COLO829 (cell line): ENCODE measurements around the gene PXYLP1.
"Not testable (repeated sequence)": the region's sequence is repeated elsewhere in the genome, so short reads cannot be mapped to it uniquely, and the experiment has no call there.

ENCODE experiments used
- DNase-seq: peaks from one replicate; pipeline ENCODE4 v3.0.0; 2012; ENCODE audit warnings: low spot score

Gene PXYLP1, protein sequence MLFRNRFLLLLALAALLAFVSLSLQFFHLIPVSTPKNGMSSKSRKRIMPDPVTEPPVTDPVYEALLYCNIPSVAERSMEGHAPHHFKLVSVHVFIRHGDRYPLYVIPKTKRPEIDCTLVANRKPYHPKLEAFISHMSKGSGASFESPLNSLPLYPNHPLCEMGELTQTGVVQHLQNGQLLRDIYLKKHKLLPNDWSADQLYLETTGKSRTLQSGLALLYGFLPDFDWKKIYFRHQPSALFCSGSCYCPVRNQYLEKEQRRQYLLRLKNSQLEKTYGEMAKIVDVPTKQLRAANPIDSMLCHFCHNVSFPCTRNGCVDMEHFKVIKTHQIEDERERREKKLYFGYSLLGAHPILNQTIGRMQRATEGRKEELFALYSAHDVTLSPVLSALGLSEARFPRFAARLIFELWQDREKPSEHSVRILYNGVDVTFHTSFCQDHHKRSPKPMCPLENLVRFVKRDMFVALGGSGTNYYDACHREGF

DNA sequence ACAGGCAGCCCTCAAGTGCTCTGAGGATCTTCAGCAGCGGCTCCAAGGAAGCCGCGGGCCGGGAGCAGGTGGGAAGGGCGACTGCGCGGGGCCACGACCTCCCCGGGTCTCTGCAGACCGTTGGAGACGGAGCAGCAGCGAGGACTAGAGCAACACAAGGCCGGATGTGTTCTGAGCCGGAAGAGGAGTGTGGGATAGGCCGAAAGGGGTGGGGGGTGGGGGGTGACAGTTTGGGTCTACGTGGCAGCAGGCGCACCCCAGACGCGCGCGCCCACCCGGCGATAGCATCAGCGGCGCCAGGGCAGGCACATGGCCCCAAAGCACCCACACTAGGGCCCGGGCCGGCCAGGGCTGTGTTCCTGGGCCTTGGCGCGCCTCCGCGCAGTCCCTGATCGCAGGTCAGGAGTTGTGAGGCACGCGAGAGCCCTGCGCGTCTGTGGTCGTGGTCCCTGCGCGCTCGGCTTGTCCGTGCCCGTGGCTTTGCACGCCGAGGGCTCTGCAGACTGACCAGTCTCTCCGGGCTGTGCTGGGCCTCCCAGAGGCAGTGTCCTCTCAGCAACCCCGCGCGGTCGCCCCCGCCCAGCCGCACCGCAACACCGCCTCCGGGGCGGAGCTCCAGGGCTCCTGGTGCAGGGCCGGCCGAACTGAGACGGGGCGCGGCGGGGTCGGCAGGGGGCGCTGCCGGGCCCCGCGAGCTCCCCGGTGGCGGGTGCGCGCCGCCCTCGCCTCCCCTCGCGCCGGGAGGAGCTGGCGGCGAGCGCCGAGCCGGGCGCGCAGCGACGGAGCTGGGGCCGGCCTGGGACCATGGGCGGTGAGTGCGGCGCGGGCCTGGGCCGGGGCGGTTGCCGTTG is at the start of gene PXYLP1:
PXYLP1 (plus strand) TSS at position 725 of the 851 bp plus-strand sequence. CDS start 28,351 bp downstream, outside the sequence.
- DNase-seq: peak; percentile 94

DNA sequence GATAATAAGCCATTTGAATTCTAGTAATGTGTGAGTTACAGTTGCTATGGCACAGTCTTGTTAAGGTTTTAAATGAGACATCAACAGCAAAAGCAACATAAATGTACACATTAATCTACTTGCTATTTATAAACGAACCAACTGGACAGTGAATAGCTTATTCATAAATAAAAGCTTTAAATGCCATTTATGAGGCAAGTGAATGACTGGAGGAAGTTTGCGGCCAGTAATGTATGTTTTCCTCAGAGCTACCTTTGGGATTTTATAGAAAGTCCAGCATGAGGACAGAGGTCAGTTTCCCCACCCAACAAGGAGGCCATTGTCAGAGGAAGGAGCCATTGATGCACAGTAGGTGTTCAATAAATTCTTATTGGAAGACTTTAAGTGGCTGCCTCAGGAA is 48.0 kb upstream of the PXYLP1 start:
- peak; percentile 98 for DNase-seq

DNA sequence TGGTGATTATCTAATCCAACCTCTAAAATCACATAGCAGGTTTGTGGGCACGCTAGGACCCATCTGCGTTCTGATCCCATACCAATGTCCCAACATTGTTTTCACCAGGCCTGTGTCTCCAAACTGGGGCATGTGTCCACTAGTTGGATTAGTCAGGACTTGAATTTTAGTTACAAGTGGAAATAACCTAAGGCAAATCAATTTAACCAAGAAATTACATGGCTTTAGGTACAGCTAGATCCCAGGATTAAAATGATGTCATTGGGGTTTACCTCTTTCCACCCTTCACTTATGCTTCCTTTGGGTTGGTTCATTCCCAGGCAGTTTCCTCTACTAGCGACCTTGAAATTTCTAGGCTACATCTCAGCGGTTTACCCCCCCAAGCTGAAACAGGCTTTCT is 47.2 kb upstream of the PXYLP1 start:
- DNase-seq: no peak

DNA sequence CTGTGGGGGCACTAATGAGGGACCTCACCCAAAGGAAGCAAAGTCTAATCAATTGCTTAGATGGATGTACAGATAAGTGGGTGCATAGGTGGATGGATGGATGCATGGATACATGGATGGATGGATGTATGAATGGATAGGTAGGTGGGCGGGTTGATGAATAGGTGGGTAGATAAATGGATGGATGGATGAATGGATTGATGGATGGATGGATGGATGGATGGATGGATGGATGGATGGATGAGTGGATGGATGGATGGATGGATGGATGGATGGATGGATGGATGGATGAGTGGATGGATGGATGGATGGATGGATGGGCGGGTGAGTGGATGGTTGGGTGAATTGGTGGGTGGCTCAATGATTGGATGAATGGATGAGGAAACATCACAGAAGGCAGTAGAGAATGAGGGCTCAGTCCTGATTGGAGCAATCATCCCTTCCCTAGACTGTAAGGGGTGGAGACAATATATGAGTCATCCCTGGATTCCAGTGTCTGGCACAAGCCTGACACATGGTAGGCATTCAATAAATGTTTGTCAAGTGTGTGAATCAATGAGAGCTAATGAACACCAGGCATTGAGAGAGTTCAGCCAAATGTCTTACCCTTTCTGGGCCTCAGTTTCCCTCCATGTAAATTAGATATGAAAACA is 40.4 kb upstream of the PXYLP1 start:
- peak; percentile 57 for DNase-seq

DNA sequence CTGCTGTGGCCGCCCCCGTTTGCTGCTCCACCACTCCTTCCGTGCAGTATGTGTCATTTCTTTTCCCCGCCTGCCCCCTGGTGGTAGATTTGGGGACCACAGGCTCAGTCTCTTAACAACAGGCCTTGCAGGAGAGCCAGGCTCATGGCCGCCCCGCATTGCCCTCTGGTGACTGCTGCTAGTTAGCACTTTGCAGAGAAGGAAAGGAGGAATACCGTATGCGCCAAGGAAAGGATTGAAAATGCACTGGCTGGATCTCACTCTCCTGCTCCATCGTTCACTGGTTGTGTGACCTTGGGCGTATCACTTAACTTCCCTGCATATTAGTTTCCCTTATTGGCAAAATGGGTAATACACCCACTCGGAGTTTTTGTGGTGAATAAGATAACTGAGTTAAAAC is 39.3 kb upstream of the PXYLP1 start:
- DNase-seq: peak; percentile 84

DNA sequence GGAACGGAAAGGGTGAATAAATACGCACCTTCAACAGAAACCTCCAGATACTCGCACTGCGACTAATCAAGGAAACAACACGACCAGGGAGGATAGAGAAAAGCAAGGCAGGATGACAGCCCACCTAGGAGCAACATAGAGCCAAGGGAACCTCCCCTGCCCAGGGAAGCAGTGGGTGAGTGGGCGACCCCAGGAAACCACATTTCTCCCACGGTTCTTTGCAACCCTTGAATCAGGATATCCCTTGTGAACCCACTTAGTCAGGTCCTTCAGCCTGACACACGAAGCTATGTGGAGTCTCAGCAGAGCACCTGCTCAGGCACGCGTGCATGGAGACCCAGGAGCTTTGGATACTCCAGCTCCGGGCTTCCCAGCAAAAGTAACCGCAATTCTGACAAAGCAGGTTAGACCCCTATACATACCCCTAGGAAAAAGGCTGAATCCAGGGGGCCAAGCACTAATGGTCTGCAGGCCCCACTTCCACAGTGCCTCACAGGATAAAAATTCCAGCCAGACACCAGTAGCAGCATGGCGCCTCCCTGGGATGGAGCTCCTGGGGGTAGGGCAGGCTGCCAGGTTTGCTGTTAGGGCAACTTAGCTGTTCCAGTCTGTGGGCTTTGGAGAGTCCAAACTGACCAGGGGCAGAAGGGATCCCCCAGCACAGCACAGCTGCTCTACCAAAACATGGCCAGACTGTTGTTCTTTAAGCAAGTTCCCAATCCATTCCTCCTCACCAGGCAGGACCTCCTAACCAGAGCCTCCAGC is 38.4 kb upstream of the PXYLP1 start:
- no peak for DNase-seq

DNA sequence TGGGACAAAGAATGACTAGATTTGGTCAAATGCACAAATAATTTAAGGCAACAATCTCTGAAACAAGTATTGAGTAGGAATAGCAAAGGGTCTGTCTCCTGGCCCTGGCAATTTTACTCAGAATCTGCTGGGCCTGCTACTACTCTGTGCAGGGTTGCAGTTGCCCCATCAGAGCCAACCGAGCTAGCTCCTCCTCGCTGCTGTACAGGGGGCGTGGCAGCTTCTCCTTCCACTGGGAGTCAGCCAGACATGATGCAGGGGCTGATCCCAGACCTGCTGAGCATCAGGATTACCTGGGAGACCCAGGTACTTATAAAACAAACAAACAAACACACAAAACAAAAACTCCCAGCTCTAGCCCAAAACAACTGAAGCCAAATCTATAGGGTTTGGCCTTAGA is 30.5 kb upstream of the PXYLP1 start:
- no peak for DNase-seq

DNA sequence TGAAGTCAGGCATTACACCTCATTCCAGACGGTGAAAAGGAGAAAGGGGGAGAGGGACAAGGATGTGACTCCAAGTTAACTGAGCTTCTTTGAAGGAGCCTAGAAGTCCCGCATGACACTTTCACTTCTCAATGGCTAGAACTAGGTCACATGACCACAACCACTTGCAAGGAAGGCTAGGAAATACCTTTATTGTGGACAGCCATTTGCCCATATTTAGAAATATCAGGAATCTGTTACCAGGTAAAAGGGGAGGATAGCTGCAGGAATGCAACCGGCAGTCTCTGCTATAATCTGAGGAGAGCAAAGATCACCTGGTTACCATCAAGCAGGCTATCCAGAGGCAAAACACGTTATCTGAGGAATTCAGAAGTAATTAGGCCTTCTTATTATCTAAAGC is 28.9 kb upstream of the PXYLP1 start:
- no peak for DNase-seq

DNA sequence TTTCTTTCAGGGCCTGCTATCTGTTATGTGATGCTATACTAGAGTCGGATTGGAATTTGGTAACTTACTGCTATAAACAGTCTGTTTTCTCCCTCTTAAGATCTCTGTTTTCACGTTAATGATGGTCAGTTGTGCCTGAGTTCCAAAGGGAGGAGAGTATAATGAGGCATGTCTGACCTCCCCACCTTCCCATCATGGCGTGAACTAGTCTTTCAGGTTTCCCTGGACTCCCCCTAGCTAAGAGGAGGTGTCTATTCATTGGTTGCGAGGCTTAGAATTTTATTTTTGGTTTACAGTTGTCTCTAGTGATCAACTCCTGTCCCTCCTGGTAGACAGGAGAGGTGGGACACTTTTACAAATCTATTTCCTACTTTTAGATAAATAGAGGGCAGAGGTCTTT is 27.8 kb upstream of the PXYLP1 start:
- no peak for DNase-seq

DNA sequence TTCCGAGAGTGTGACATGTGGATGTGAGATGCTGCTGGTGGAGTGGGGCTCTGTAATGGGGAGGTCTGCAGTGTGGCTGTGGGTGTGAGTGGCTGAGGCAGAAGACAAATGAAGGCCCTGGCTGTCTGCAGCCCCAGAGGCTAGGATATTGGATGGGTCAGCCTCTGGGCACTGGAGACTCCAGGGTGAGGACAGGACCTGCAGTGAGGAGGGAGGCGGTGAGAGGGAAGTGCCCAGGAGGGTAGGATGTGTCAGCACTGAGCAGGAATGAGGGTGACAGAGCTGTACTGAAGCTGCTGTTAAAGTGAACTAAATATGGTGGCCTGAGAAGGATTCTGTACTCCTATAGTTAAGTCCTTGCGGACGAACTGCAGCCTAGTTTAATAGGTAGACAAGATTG is 27.3 kb upstream of the PXYLP1 start:
- DNase-seq: no peak

DNA sequence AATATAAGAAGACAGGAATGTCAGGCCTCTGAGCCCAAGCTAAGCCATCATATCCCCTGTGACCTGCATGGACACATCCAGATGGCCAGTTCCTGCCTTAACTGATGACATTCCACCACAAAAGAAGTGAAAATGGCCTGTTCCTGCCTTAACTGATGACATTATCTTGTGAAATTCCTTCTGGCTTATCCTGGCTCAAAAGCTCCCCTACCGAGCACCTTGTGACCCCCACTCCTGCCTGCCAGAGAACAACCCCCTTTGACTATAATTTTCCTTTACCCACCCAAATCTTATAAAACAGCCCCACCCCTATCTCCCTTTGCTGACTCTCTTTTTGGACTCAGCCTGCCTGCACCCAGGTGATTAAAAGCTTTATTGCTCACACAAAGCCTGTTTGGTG is 20.3 kb upstream of the PXYLP1 start:
- DNase-seq: not testable (repeated sequence)

DNA sequence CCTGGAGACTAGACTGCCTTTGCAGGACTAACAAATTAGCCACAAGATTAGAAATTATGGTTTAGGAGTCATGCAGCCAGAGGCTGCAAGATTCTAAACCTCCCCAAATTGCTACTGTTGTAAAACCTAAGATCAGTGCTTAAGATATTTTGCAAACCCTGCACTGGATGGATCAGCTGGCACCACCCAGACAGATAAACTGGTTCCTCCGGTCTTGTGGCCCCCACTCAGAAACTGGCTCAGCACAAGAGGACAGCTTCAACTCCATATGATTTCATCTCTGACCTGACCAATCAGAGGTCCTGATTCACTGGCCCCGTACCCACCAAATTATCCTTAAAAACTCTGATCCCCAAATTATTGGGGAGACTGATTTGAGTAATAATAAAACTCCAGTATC is 19.5 kb upstream of the PXYLP1 start:
- DNase-seq: no peak

DNA sequence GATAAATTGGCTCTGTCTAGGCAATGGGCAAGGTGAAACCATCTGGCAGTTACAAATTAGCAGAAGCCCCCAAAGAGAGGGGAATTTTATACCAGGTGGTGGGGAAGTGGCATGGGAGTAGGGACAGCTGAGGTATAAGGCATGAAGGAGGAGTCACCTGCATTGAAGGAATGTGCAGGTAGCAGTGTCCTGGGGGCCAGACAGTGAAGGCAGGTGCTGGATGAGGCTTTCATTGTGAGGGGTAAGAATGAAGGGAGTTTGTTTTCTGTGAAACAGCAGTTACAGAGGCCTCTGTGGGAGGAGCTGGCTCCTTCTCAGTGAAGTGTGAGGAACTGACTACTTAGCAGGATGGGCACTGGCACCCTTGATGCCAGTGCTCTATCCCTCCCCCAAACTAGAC is 19.1 kb upstream of the PXYLP1 start:
- DNase-seq: no peak

DNA sequence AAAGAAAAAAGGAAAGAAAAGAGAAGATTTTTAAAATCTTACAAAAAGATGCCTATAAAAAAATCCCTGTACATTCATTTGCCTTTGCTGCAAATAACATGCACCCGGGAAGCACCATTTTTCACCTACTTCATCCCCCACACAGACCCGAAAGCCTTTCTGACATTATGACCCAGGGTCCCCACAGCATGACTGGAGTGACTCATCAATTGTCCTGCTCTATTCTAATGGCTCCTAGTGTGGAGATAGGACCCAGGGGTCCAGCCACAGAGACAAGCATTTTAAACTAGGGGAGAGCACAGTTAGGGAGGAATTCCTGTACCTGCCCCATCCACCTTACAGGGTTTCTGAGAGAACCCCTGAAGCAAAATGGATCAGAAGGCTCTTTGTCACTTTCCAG is 14.7 kb upstream of the PXYLP1 start:
- no peak for DNase-seq

DNA sequence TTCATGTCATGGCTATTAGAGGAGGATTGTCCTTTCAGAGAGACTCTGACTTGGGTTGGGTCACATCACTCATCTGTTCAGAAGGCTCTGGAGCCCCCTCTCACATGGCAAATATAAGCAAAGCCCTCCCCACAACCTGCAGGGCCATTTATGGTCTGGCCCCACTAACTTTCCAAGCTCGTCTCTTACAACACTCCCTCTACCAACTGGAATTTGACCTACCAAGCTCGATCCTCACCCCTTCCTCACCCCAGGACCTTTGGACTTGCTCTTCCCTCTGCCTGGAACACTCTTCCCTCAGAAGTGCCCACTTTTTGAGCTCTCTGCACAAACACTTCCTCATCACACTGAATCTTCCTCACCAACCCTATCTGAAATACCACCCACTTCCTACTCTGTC is 14.2 kb upstream of the PXYLP1 start:
- DNase-seq: no peak

DNA sequence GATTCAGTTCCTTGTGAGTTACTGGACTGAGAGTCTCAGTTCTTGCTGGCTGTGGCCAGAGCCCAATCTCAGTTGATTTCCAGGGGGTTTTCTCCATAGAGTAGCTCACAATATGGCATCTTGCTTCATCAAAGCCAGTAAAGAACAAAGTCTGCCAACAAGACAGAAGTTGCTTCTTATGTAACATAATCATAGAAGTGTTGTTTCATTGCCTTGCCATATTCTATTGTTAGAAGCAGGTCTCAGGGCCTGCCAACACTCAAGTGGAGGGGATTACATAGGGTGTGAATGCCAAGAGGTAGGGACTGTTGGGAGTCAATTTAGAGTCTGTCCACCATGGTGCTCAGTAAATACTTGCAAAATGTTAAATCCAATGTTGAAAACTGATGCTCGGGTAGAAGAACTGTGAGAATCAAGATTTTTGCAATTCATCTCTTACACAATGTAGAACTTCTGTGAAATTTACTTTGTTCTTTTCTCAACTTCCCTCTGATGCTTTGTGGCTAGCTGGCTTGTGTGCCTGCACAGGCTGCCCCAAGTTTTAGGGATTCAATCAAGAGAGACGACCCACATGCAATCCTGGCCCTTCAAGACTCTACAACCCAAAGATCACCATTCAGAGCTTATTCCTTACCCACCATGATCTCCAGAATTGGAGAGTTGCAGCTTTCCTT is 13.3 kb upstream of the PXYLP1 start:
- DNase-seq: no peak

DNA sequence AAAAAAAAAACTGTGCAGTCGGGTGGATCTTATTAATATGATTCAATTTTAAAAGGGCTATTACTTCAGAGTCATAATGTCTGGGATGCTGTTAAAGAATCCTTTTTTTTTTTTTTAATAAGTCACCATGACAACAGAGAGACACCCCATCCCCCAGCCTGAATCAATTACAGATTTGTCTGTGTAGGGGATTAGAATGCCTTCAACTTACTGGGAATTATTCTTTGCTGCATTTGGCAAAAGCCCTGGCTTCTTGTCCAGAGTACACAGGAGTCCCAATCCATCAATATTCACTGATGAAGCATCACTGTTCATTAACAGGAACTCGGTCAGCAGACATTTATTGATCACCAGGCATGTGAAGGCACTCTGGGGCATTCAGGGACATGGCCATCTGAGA is 12.7 kb upstream of the PXYLP1 start:
- no peak for DNase-seq

DNA sequence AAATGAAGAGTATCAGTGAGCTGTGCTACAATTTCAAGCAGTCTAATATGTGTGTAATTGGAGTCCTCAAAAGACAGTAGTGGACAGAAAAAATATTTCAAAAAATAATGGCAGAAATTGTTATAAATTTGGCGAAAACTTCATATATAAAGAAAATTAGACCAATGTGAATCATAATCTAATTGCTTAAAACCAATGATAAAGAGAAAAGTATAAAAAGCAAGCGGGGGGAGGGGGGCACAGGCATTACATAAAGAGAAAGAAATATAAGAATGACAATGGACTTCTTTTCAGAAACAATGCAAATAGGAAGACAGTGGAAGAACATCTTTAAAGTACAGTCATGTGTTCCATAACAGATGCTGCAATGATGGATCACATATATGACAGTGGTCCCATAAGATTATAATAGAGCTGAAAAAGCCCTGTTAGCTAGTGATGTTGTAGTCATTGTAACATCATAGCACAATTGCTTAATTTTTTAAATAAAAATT is 7.9 kb upstream of the PXYLP1 start:
- DNase-seq: no peak

DNA sequence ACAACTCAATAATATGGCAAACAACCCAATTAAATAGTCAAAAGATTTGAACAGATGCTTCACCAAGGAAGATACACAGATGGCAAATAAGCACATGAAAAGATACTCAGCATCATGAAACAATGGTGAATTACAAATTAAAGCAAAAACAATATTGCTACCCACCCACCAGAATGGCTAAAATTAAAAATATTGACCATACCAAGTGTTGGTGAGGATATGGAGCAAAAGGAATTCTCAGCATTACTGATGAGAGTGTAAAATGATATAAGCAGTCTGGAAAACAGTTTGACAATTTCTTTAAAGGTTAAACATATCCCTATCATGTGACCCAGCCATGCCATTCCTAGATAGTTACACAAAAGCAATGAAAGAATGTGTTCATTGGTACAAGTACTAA is 5.7 kb upstream of the PXYLP1 start:
- no peak for DNase-seq

DNA sequence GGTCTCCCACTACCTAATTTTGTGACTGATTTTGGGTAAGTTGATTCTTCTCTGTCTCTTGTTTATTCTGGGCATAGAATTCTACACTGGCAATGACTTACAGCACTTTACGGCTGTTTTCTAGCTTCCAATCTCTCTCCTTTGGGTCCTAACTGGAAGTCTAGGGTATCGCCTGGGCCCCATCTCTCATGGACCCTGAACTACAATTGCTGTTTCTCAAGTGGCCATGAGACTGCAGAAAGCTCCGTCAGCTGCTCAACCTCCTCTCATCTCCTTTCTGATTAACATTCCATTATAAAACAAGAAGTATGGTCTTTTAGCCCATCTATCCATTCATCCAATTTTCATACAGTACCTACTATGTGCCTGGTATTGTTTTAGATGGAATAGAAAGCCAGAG is 4.4 kb upstream of the PXYLP1 start:
- DNase-seq: no peak

DNA sequence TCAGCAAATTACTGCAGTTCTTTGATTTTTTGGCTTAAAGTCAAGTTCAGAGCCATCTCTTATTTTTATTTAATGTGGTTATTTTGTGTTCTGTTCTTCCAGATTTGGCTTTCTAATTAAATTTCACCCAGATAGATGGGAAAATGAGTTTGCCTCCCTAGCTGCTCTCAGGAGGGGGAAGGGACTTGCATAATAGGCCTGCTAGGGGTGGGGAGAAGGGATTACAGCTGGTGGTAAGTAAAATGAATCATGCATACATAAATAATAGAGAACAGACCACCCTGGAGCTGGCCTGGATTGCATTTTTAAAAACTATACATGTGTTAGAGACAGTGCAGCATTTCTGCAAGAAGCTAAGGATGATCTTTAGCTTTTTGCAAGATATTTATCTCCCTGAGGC is 3.9 kb upstream of the PXYLP1 start:
- DNase-seq: no peak
